GM21381 (cell line): Measurements from ENCODE around the gene GPRC5B.

ENCODE experiments used
- ATAC-seq: cut with Tn5 transposase; IDR thresholded peaks from one replicate; pipeline ENCODE4 v1.9.1; 2021; ENCODE audit warnings: mild to moderate bottlenecking, moderate library complexity; ENCODE audit not compliant: unreplicated experiment

The GPRC5B gene

GRCh38 chr16:19898924-19899604, 14.4 kb upstream of the GPRC5B start:
- ATAC-seq, result no peak

DNA sequence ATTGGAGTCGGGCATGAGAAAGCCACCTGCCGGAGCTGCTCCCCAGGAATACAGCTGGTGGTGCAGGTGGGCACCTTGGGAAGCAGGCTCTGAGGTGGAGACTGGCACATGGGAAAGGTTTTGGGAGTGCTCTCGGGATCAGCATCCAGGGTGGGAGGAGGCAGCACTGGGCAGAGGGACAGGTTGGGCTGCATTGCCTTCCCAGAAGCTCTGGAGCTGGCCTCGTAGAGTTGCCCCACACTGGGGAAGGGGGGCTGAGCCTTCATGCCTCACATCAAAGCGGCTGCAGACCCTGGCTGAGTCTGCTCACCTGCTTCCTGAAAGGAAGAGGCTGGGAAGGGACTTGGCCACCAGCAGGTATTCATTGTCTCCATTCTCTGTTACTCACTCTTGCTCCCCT, 13.5 kb upstream of the GPRC5B start:
- no peak for ATAC-seq

GRCh38 chr16:19896951-19897350, 12.3 kb upstream of the GPRC5B start:
- no peak for ATAC-seq

DNA sequence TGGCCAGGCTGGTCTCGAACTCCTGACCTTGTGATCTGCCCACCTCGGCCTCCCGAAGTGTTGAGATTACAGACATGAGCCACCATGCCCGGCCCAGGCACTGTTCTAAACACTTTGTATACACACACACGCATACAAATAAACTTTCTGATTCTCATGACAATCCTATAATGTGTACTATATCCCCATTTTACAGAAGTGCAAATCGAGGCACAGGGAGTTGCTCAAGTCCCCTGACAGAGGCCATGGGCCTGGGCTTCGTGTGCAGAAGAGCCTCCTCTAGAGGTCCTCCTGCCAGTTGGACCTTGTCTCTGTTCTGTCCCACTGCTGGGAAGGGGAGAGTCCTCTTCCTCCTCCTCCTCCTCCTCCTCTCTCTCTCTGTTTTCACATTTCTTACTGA, 9.9 kb upstream of the GPRC5B start:
- no peak for ATAC-seq

- no peak for ATAC-seq
Observed at GRCh38 chr16:19892902-19893301, 8.3 kb upstream of the GPRC5B start.

DNA sequence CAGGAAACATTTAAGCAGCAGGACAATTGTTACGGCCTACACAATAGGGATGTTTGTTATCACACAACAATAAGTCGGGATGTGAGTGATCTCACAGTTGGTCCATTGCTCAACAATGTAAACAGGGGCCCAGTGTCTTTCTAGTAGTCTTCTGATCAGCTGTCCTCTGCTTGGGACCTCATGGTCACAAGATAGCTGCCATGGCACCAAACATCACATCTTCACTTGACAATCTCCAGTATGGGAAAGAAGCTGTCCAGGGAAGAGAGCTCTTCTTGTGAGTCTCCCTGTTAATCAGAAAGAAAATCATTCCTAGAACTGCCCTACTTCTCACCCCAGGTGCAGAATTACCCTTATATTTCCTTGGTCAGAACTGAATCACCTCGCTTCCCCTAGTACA, 6.3 kb upstream of the GPRC5B start:
- ATAC-seq, result no peak

GRCh38 chr16:19888834-19889233, 4.2 kb upstream of the GPRC5B start:
- no peak for ATAC-seq

GRCh38 chr16:19886073-19886941, 1.7 kb upstream of the GPRC5B start:
- ATAC-seq, result peak; percentile 78

- no peak for ATAC-seq
Observed at GRCh38 chr16:19885451-19886072, 914 bp upstream of the GPRC5B start.

GRCh38 chr16:19883966-19884485, 622 bp downstream of the GPRC5B start:
- no peak for ATAC-seq

- ATAC-seq, result no peak
Observed at GRCh38 chr16:19883296-19883965, 1.2 kb downstream of the GPRC5B start.

- no peak for ATAC-seq
Observed at GRCh38 chr16:19882646-19883045, 2.0 kb downstream of the GPRC5B start.

GRCh38 chr16:19882186-19882585, 2.5 kb downstream of the GPRC5B start:
- ATAC-seq, result no peak

DNA sequence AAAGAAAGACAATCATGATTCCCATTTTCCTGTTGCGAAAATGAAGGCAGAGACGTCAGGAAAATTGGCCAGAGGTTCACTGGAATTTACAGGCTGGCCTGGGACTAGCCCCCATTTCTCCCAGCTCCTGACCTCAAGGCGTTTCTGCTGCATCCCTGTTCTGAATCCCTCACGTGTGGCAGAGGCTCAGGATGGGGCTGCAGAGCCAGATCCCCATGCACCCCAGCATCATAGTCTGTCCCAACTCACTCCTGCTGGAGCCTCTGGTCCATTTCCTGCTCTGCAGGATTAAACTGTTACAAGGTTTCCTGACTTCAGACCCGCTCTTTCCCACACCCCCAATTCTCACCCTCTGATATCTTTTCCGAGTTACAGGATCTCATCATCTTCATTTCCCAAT, 2.9 kb downstream of the GPRC5B start:
- no peak for ATAC-seq

GRCh38 chr16:19881028-19881427, 3.6 kb downstream of the GPRC5B start:
- no peak for ATAC-seq

DNA sequence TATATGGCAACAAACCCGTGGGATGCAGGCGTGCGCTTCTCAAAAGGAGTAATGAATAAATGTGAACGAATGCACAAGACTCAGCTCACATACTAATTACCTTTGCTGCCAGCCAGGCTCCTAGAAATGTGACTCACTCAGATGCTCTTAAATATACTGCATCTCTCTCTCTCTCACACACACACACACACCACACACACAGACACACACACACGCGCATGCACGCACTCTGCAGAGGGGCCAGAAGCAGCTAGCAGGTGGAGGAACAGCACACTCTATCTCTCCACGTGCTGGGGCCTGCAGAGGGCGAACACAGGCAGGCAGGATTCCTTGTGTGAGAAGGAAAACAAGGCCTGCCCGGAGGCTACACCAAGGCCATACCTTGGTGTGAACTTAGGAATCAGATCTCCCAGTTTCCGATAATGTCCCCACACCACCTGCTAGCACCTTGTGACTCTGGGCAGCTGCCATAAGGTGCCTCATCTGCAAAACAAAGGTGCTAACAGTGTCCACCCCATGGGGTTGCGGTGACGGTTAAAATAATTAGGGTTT, 5.3 kb downstream of the GPRC5B start:
- no peak for ATAC-seq

GRCh38 chr16:19878757-19879156, 5.9 kb downstream of the GPRC5B start:
- ATAC-seq, result no peak

DNA sequence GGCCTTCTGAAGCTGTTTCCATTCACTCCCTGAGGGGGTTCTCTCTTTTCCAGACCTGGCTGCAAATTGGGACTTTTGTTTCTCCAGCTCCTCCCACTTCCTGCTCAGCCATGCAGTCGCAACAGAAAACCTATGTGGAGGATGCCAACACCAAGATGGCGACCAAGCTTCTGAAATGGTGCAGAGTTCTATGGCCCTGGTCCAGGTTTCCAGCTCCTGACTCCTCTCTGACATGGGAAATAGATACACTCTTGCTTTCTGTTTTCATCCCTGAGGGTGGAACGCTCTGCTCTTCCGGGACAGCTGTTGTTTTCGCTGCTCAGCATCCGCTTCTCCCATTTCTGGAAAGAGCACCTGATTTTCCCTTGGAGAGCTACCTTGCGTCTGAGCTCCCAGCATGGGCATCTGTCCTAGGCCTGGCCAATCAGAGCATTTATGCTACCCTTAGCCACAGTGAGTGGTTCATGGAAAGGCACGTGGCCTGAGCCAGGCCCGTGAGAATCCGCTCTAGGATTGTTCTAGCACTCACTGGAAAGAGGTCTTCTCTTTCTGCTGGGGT, 8.1 kb downstream of the GPRC5B start:
- ATAC-seq, result no peak

- no peak for ATAC-seq
Observed at GRCh38 chr16:19875900-19876299, 8.7 kb downstream of the GPRC5B start.

DNA sequence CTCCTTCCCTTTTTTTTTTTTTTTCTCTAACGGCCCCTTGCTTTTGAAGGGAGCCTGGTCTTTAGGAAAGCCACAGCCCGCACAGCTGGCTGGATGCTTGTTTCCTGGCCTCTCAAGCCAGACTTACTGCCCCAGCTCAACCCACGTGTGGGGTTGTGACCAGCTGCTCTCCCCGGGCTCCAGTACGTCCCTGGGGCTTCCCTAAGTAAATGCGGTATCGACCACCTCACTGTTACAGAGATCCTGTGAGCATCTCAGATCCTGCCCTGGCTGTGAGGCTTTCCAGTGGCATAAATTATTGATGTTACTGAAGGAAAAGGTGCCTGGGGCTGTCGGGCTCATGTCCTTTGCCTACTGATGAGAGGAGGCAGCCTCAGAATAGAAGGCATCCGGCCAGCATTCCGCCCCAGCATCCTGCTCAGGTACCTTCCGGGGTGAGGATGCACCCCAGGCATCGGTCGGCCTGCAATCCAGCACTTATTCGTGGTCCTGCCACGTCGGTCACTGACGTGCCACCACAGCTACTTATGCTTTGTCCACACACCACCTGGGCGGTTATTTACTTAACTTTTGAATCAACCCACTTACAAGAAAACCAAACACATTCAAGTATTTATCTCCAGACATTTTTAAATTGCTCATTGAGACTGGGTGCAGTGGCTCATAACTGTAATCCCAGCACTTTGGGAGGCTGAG, 9.6 kb downstream of the GPRC5B start:
- ATAC-seq, result no peak
